HS-27A (cell line): ENCODE data around the gene CDC25B.
A peak's percentile ranks its signal among the peaks of the same experiment; 100 is the strongest.
"Not testable (repeated sequence)": the region's sequence is repeated elsewhere in the genome, so short reads cannot be mapped to it uniquely, and the experiment has no call there.

Experiments
- DNase-seq: peaks from one replicate; pipeline ENCODE4 v3.0.0-alpha.2; 2012; ENCODE audit warnings: low read depth, missing footprints

Gene CDC25B

DNA sequence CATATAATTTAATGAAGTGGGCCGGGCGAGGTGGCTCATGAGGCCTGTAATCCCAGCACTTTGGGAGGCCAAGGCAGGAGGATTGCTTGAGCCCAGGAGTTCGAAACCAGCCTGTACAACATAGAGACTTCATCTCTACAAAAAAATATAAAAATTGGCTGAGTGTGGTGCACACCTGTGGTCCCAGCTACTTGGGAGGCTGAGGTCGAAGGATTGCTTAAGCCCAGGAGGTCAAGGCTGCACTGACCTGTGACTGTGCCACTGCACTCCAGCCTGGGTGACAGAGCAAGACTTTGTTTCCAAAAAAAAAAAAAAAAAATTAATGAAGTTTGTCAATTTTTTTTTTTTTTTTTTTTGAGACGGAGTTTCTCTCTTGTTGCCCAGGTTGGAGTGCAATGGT is 33.8 kb downstream of the CDC25B start:
- DNase-seq, result not testable (repeated sequence)

DNA sequence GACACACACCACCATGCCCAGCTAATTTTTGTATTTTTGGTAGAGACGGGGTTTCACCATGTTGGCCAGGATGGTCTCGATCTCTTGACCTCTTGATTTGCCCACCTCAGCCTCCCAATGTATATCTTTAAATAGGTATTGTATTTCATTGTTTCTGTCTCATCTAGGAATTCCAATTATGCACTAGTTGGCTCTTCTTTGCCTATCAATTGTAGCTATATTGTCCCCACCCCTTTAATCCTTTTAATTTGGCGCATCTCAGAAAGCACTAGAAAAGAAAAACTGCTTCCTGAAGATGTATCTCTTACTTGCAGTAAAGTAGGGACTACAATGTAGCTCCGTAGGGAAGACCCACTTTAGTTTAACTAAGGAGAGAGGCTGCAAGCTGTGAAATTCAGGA is 40.0 kb downstream of the CDC25B start:
- DNase-seq, result no peak

DNA sequence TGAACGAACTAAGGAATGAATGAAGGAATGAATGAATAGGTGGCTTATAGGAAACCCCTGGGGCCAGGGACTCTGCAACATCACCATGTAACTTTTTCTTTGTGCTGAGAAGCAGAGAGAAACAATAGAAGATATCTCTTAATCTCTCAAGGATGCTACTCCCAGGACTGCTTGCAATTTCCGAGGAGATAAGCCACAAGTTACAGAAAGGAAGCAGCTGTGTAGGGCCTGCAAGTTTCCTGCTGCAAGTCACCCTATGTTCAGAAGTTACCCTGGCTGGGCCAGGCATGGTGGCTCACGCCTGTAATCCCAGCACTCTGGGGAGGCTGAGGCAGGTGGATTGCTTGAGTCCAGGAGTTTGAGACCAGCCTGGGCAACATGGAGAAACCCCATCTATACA is 43.2 kb downstream of the CDC25B start:
- DNase-seq, result no peak

DNA sequence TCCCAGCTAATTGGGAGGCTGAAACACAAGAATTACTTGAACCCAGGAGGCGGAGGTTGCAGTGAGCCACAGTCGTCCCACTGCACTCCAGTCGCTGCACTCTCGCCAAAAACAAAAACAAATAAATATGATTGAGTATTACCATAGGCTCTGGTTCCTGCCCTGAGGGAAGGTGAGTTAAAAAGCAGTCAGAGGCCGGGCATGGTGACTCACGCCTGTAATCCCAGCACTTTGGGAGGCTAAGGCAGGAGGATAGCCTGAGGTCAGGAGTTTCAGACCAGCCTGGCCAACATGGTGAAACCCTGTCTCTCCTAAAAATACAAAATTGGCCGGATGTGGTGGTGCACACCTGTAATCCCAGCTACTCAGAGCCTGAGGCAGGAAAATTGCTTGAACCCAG is 44.1 kb downstream of the CDC25B start:
- DNase-seq, result not testable (repeated sequence)

DNA sequence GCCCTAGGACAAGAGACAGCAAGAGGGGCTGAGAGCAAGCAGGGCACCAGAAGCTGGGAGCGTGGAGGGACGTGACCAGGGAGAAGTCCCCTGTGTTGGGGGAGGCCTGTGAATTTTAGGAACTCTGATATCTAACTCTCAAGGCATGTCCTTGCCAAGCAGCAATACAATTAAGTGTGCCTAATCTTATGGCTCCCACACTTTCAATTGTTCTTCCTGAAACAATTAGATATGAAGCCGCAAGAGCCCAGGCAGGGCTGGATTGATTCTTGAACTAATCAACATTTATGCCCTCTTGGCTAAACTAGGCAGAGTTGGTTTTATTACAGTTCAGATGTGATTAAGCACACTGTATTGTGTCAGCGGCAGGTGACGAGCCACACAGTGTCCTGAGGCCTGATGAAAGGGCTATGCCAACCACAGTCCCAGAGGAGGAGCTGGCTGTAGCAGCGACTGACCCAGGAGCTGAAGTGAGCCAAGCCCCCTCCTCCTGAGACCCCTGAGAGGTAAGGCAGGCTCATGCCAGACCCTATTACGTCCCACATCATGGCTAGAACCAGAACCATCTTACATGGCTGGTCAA is 46.3 kb downstream of the CDC25B start:
- no peak for DNase-seq

DNA sequence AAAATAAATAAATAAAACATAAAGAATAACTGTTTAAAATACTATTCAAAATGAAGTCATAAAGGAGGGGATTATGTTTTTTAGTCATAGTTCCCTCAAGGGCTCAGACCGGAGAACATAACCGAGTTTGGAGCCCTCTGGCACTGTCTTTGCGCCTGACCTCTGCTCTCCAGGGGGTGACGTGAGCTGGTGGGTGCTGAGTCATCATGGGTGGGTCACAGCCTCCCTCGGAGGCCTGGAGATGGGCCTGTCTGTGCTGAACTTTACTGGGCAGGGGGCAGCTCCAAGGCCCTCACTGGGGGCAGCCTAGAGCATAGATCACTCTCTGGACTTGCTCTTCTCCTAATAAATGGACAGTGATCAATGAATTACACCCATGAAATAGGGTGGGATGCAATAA is 47.4 kb downstream of the CDC25B start:
- DNase-seq, result no peak

DNA sequence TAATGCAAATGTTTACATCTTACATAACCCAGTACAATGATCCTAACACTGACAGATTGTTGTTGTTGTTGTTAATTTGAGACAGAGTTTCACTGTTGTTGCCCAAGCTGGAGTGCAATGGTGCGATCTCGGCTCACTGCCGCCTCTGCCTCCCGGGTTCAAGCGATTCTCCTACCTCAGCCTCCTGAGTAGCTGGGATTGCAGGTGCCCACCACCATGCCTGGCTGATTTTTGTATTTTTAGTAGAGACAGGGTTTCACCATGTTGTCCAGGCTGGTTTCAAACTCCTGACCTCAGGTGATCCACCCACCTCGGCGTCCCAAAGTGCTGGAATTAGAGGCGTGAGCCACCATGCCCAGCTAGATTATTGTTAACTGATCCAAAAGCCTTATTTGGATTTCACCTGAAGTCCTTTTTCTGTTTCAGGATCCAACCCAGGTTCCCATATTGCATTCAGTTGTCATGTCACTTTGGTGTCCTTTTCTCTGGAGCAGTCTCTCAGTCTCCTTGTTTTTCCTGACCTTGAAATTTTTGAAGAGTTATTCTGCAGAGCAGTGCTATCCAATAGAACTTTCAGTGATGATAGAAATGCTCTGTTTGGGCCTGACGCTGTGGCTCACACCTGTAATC is 48.0 kb downstream of the CDC25B start:
- DNase-seq, result not testable (repeated sequence)

DNA sequence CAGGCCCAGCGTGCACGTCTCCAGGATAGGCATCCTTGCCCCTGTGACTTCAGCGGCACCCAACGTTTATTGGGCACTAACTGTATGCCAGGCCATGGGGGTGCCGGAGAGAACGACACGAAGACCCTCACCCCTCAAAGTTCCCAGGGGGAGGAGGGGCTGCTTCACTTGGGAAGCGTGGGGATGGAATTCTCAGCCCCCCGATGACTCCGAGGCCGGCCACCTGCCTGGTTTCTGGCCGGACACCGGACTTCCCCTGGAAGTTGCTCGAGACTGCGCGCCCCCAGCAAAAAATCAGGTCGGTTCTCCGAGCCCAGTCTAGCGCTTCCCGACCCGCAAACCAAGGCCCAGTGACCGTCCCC is 50.2 kb downstream of the CDC25B start:
- no peak for DNase-seq

DNA sequence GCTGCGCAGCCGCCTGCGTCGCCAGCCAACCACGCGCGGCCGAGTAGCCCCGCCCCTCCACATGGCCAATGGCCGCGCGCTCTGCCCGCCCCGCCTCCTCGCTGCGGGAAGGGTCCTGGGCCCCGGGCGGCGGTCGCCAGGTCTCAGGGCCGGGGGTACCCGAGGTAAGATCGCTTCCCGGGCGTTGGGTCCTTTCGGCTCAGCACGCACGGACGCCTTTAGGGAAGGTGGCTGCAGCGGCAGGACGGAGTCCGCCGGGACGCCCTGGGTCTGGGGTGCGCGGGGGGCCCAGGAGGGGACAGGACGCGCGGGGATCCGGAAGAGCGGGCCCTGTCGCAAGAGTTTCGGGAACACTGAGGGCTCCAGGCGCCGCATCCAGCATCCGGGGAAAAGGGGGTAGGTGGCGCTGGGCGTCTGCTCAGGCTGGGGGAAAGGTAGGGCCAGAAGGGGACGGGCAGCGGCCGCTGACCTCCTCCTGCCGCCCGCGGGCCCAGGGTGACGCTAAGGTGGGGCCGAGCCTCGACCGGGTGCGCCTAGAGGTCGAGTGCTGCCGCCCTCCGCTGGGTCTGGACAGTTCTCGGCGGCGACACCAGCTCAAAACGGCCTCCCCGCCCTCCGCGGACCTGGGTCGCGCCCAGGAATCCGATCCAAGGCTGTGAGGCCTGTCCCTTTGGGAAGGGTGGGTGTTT is 50.8 kb downstream of the CDC25B start, which contains the start of gene MAVS:
Gene MAVS, plus strand, starts transcription at position 95 of the 689 bp plus-strand sequence. CDS start 7,791 bp downstream, outside the sequence.
- peak; percentile 40 for DNase-seq

DNA sequence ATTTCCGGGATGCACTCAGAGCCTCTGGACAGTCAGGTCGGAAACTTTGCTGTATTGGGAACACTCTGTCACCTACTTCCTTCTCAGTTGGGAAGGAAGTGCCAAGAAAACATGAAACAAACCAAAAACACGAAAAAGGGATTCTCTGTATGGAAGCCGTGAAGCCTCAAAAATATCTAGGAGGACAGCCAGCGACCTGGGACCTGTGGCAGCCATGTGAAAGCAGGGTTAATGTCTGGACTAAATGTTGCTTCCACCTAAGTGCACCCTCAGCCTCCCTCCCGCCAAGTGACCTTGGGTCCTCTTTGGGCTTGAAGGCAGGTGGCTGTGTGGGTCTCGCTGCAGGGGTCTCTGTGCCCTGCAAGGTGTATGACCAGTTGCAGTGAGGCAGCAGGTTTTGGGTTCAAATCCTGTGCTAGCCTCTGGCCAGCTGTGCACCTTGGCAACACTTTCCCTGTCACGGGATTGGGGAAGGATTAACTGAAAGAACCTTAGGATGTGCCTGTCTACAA is 51.4 kb downstream of the CDC25B start:
- DNase-seq, result no peak

DNA sequence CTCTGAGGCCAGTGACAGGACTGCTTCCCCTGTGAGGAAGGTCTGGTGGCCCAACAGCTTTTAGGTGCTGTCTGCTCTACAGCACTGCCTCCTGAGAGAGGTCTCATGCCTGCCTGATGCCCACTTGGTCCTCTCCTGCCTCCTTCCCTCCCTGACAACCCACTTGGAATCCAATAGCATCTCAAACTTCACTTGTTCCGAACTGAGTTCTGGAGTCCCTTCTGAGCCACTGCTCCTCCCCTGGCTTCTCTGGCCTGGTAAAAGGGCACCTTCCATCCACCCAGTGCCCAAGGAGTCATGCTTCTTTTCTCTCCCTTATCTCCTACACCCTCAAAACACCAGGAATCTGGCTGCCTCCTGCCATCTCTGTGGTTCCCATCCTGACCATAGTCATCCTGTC is 52.5 kb downstream of the CDC25B start:
- DNase-seq, result no peak

DNA sequence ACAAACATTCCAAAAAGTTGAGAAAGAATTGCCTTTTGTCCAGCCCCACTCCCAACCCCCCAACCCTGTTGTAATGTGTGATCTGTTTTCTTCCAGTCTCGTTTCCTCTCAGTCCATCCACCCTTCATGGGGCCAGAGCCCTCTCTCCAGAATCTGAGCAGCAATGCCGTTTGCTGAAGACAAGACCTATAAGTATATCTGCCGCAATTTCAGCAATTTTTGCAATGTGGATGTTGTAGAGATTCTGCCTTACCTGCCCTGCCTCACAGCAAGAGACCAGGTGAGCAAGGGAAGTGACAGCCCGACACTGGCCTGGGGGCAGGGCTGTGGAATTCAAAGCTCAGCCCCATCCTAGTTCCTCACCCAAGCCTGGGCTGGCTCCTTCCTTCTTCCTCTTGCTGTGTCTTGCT is 58.4 kb downstream of the CDC25B start:
- no peak for DNase-seq
